ENCODE data around the gene BRIP1. TPM values are rescaled to one million over a fixed set of nuclear protein-coding genes. Genes with fewer than 3 reads are reported as not detected.

BRIP1 gene
- total and polyA plus RNA-seq, 9 of the 15 experiments (the other 6 are each of a cell fraction or from before 2014, with no cell fraction given), result 2.4 to 17.5 (median 11.2) TPM

DNA sequence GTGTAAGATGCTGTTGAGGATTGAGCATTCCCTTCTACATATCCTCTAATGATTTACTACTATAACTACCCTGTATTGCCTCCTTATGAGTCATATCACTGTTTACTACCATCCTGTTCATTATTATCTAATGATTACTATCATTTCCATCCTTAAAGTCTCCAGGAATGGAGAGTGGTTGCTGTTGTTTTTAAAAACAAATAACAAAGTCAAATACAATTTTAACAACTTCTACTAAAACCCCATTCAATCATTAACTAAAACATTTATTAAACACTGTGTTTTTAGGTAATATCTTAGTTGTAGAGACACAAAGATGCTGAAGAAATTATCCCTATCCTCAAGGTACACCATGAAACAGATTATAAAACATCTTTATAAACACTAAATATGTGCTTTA, 126.9 kb downstream of the BRIP1 start:
- DNase-seq (ENCODE audit: extremely low read depth in 1 of 4, low spot score in 3 of 4) (no peak), ATAC-seq (no peak), FAIRE-seq (no peak)
- no peaks in the 10 kb centered on the region for H3K9me1 ChIP-seq (ENCODE audit: control insufficient read depth, insufficient read depth, low read length)
- H3K4me3 ChIP-seq, result no peak overlapping the region
- no peak overlapping the region for H3K27ac ChIP-seq (ENCODE audit: extremely low read depth, low read depth, low read length)
- H3K79me2 ChIP-seq (ENCODE audit: control insufficient read depth, insufficient read depth, low read length), result no peaks in the 10 kb centered on the region
- H3K9me3 ChIP-seq (replicated peaks; ENCODE audit: control insufficient read depth, insufficient read depth, low read depth, low read length), result no peaks in the 10 kb centered on the region
- H3K4me1 ChIP-seq (replicated peaks in 1 of 2; ENCODE audit: control insufficient read depth in 2 of 2, insufficient read depth in 2 of 2, low read length in 2 of 2), result no peaks in the 10 kb centered on the region
- intact Hi-C loops (cut with micrococcal nuclease) (no loop called here), in situ Hi-C loops (cut with MboI) (no loop called here)
- no peaks in the 10 kb centered on the region for H3K27me3 ChIP-seq (ENCODE audit: control insufficient read depth in 2 of 2, insufficient read depth in 2 of 2, low read length in 2 of 2)
- H3K4me2 ChIP-seq (ENCODE audit: insufficient read depth, low read length), result no peak overlapping the region
- no peak for TF ChIP-seq ZNF184 (CRISPR knock-in tag; IDR thresholded peaks at IDR 0.05)
- TF ChIP-seq, protein P1, sequence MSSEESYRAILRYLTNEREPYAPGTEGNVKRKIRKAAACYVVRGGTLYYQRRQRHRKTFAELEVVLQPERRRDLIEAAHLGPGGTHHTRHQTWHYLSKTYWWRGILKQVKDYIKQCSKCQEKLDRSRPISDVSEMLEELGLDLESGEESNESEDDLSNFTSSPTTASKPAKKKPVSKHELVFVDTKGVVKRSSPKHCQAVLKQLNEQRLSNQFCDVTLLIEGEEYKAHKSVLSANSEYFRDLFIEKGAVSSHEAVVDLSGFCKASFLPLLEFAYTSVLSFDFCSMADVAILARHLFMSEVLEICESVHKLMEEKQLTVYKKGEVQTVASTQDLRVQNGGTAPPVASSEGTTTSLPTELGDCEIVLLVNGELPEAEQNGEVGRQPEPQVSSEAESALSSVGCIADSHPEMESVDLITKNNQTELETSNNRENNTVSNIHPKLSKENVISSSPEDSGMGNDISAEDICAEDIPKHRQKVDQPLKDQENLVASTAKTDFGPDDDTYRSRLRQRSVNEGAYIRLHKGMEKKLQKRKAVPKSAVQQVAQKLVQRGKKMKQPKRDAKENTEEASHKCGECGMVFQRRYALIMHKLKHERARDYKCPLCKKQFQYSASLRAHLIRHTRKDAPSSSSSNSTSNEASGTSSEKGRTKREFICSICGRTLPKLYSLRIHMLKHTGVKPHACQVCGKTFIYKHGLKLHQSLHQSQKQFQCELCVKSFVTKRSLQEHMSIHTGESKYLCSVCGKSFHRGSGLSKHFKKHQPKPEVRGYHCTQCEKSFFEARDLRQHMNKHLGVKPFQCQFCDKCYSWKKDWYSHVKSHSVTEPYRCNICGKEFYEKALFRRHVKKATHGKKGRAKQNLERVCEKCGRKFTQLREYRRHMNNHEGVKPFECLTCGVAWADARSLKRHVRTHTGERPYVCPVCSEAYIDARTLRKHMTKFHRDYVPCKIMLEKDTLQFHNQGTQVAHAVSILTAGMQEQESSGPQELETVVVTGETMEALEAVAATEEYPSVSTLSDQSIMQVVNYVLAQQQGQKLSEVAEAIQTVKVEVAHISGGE (CRISPR knock-in tag; IDR thresholded peaks at IDR 0.05), result peak in 1 of 3 experiments; percentile 62; a peak in 1 of 6 replicates
- ChIA-PET CTCF (ENCODE audit: low intra/inter-chr PET ratio) (no interaction called here), POLR2A (interaction anchor here (1.2 kb wide), 1 partner anchor 9 kb away, joined by 3 read pairs; no protein-coding TSS in a partner anchor)
- peaks cover 5% of the 10 kb centered on the region for H3K36me3 ChIP-seq (ENCODE audit: control insufficient read depth, insufficient read depth, low read length)
- no peak overlapping the region for H2AFZ ChIP-seq (ENCODE audit: low read depth, low read length)
- no TSS peak for BruUV-seq (replicated peaks)
- H3K9ac ChIP-seq (ENCODE audit: insufficient read depth in 1 of 2, low read depth in 2 of 2, low read length in 2 of 2), result no peak overlapping the region
- H4K20me1 ChIP-seq (replicated peaks; ENCODE audit: control insufficient read depth, insufficient read depth, low read length), result no peaks in the 10 kb centered on the region
